SK-N-SH treated with all-trans-retinoic acid at 6 μM for 48 hours (cell line): Measurements from ENCODE around the gene CPXM2.

ENCODE experiments used
- CSRNP3 ChIP-seq: fragments of 250-450 bp; sonication (Bioruptor Pico); IDR thresholded peaks from 2 replicates; pipeline ENCODE4 v1.5.1; 2021; ENCODE audit warnings: mild to moderate bottlenecking, moderate library complexity
- ESRRG ChIP-seq: fragments of 250-450 bp; sonication (Bioruptor Pico); IDR thresholded peaks from 2 replicates; pipeline ENCODE4 v1.6.1; 2021; ENCODE audit warnings: mild to moderate bottlenecking
- GLIS3 ChIP-seq: fragments of 250-450 bp; sonication (Bioruptor Pico); IDR thresholded peaks from 2 replicates; pipeline ENCODE4 v1.5.0; 2020; ENCODE audit warnings: mild to moderate bottlenecking, moderate library complexity
- OSR1 ChIP-seq: fragments of 250-450 bp; sonication (Bioruptor Pico); IDR thresholded peaks from 2 replicates; pipeline ENCODE4 v1.8.0; 2022; ENCODE audit warnings: moderate library complexity, mild to moderate bottlenecking, inconsistent platforms
- PATZ1 ChIP-seq: fragments of 250-450 bp; sonication (Bioruptor Pico); IDR thresholded peaks from 2 replicates; pipeline ENCODE4 v1.8.0; 2020; ENCODE audit warnings: mild to moderate bottlenecking, moderate library complexity, borderline replicate concordance
- POU6F1 ChIP-seq: fragments of 250-450 bp; sonication (Bioruptor Pico); IDR thresholded peaks from 2 replicates; pipeline ENCODE4 v1.8.0; 2021; ENCODE audit warnings: low read depth, mild to moderate bottlenecking, moderate library complexity, borderline replicate concordance
- RARB ChIP-seq: fragments of 250-450 bp; sonication (Bioruptor Pico); IDR thresholded peaks from 2 replicates; pipeline ENCODE4 v1.8.0; 2021; ENCODE audit warnings: mild to moderate bottlenecking, moderate library complexity
- ZC3H10 ChIP-seq: fragments of 250-450 bp; sonication (Bioruptor Pico); IDR thresholded peaks from 2 replicates; pipeline ENCODE4 v1.5.1; 2021; ENCODE audit warnings: mild to moderate bottlenecking, moderate library complexity
- ZNF8 ChIP-seq: fragments of 450-650 bp; formaldehyde crosslinking; IDR thresholded peaks from 2 replicates; pipeline ENCODE4 v1.5.0; 2020; ENCODE audit warnings: mild to moderate bottlenecking, moderate library complexity

- TF ChIP-seq OSR1 (no peak), ZNF8 (no peak), RARB (CRISPR knock-in tag) (no peak), ZC3H10 (no peak), GLIS3 (CRISPR knock-in tag) (no peak), PATZ1 (CRISPR knock-in tag) (no peak), ESRRG (CRISPR knock-in tag) (no peak), CSRNP3 (no peak), POU6F1 (CRISPR knock-in tag) (no peak)
Measured at GRCh38 chr10:123935680-123936079, 44.1 kb upstream of the CPXM2 start.
